Limb (tissue), 2 donors: ENCODE measurements around the gene OR8B4.
"Not testable (repeated sequence)": the region's sequence is repeated elsewhere in the genome, so short reads cannot be mapped to it uniquely, and the experiment has no call there.

ENCODE experiments used
- DNase-seq, 2 donors: peaks; one replicate each; pipeline ENCODE4 v3.0.0-alpha.2; 2016; ENCODE audit errors: extremely low spot score in 2 of 2

Gene OR8B4, protein sequence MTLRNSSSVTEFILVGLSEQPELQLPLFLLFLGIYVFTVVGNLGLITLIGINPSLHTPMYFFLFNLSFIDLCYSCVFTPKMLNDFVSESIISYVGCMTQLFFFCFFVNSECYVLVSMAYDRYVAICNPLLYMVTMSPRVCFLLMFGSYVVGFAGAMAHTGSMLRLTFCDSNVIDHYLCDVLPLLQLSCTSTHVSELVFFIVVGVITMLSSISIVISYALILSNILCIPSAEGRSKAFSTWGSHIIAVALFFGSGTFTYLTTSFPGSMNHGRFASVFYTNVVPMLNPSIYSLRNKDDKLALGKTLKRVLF

DNA sequence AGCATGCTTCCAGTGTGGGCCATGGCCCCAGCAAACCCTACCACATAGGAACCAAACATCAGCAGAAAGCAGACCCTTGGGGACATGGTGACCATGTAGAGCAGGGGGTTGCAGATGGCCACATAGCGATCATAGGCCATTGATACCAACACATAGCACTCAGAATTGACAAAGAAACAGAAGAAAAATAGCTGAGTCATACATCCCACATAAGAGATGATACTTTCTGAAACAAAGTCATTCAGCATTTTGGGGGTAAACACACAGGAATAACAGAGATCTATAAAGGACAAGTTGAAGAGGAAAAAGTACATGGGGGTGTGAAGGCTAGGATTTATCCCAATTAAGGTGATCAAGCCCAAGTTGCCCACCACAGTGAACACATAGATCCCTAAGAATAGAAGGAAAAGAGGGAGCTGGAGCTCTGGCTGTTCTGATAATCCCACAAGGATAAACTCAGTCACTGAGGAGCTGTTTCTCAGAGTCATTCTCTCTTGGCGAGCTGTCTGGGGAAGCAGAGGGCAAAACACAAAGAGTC is at the start of gene OR8B4:
Gene OR8B4, minus strand, starts transcription at position 488 of the 538 bp plus-strand sequence. Its CDS starts 0 bp downstream, at position 488.
- DNase-seq, result no peak

DNA sequence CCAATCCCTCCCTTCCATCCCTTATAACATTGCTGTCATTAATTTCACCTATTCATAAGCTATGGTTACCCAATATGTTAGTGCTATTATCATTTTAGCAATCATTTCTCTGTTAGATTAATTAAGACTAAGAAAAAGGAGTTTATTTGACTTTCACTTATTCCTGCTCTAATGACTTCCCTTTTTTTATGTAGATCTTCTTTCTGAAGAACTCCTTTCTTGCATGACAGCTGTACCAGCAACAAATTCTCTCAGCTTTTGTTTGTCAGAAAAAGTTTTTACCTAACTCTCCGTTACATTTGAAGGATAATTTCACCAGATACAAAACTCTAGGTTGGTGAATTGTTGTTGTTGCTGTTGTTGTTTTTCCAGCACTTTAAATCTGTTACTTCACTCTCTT is 49.4 kb upstream of the OR8B4 start:
- DNase-seq, result no peak

DNA sequence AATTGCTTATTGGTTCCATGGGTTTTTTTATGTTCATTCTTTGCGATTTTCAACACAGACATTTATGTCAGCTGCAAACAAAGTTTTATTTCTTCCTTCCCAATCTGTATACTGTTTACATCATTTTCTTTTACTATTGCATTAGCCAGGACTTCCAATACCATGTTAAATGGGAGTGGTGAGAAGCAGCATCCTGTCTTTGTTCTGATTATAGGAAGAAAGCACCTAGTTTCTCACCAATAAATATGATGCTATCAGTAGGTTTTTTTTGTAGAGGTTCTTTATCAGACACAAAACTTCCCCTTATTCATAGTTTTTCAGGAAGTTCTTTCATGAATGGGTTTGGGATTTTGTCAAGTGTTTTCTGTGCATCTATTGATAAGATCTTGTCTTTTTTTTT is 48.8 kb upstream of the OR8B4 start:
- no peak for DNase-seq

DNA sequence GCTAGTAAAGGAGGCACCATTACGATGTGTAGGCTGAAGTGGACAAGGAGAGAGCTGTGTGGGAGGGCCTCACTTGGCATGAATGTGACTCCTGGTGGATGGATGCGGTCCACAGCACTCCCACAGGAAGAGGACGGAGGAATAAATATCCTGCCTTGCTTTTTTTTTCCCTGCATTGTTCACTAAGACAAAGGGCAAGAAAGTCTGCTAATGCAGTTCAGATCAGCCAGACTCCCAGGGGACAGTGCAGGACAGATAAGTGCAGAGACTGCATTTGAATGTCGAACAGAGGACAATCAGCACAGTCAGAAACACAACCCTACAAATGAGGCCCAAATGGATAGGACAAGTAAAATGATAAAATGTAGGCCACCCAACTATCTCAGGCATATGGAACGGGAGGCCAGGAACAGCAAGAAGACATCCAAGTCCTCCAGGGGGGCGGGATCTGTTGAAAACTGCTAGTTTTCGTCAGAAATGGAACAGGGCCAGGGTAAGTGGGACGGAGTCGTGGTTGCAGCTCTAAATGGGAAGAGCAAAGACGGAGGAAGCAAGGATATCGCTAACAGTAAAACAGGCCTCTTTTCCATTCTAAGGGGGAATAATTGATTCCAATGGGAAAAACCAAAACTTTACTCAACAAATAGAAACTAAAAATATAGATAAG is 46.0 kb upstream of the OR8B4 start:
- DNase-seq, result peak in 1 of 2 donors; percentile 34

DNA sequence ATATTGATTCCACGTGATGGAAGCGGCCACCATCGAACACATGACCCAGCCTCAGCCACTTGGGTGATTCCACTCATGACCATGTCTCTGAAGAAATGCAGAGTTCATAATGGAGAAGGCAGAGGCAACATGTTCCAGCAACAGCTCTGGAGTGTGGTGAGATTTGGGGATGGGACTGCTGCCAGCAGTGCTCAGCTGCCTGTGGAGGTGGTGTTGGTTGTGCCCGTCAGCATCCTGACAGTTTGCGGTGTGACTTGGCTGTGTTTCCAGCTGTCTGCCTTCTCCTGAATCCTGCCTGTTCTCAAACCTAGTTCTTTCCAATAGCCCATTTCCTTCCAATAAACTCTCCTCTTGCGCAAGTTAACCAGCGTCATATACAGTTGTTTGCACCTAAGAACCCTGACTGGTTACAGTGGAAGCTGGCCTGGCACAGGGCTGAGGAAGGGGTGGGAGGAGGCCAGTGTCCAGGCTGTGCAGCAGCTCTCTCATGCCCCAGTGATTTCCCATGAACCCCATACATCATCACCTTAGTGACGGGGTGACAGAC is 42.8 kb upstream of the OR8B4 start:
- no peak for DNase-seq

DNA sequence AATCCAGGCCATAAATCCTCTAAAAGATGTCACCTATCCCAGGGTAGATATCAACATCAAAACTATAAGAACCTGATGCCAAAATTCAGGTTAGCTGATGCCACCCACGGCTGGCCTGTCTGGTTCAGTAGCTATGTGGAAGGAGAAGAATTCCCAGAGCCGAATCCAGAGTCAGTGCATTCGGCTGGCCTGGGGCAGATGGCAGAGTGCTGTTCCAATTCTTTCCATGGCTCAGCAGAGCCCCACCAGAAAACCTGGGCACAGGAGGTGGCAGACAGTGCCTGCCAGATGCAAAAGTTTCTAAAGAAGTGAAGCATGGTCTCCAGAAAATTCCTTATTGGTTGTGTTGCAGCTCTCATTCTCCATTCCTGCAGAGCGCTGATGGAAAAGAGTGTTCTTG is 40.7 kb upstream of the OR8B4 start:
- no peak for DNase-seq

DNA sequence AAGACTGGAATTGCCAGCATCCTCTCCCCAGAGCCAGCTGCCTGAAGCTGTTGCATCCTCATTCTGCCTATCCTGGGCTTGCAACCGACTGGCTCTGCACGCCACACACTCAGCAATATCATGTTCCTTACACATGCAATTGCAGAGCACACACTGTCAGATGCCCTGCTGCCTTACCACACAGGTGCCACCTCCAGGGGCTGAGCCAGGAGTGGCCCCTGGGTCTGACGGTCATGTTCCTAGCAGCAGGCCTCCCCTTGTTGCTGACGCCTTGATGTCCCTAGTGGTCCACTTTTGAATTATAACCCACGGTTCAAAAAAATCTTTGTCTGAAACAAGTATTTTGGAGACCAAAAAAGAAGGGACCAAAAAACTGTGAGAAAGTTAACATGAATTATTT is 39.3 kb upstream of the OR8B4 start:
- DNase-seq, result no peak

DNA sequence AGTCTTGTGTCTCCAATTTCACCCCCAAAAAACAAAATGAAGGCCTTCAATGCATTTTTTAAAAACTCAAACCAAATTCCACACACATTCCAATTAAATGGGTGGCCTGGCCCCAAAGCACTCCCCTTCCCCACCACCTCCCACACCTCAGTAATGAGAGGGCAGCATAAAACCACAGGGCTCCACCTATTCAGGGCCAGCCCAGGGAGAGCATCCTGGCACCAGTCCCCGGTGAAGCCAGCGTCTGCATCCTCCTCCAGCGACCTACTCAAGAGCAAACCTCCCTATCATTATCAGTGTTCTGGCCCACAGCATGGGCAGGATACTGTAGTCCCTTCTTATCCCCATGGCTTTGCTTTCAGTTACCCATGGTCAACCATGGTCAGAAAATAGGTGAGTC is 38.7 kb upstream of the OR8B4 start:
- DNase-seq, result no peak

DNA sequence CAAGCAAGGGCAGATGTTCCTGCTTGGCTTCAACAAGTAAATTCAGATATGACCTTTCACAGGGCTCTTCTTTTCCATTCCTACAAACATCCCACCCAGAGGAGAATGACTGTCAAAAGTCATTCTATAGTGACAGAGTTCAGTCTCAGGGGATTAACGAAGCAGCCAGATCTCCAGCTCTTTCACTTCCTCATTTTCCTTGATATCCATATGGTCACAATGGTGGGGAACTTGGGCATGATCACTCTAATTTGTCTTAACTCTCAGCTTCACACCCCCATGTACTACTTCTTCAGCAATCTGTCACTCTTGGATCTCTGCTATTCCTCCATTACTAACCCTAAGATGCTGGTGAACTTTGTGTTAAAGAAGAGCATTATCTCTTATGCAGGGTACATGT is 35.8 kb upstream of the OR8B4 start:
- DNase-seq, result no peak

DNA sequence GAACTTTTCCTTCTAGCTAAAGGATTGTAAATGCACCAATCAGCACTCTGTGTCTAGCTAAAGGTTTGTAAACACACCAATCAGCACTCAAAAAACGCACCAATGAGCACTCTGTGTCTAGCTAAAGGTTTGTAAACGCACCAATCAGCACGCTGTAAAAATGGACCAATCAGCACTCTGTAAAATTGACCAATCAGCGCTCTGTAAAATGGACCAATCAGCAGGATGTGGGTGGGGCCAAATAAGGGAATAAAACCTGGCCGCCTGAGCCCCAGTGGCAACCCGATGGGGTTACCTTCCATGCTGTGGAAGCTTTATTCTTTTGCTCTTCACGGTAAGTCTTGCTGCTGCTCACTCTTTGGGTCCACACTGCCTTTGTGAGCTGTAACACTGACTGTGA is 34.7 kb upstream of the OR8B4 start:
- not testable (repeated sequence) for DNase-seq

DNA sequence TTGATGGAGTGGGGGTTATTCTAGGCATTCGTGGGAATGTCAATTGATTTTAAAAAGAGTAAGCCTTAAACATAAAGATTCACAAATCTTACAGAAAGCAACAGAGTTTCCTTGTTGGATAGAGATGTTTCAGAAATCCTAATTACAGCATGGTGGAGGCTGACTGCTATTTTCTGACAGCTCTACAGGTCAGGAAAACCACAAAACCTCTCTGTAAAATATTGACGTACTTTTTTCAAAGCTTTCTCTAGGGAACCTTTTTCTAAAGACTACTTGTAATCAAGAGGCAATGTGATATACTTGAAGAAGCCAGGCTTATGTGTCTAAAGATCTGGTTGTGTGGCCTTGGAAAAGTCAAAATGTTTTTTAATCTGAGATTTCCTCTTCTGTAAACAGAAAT is 29.9 kb upstream of the OR8B4 start:
- DNase-seq, result no peak

DNA sequence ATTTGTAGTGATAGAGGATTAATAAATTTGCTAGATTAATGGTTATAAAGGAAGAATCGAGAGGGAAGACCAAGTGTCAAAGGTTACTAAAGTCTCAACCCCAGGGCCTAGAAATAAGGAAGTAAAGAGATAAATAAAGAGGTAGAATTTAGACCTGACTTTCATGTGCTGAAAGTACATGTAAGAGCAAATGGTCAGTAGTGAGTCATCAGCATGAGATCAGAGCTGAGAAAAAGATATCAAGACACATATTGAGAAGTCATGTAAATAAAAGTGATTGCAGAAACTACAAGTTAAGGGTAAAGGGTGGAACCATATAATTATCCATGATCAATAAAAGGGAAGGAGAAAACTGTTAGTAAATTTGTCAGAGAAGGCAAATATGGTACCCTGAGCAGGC is 22.2 kb upstream of the OR8B4 start:
- DNase-seq, result no peak

DNA sequence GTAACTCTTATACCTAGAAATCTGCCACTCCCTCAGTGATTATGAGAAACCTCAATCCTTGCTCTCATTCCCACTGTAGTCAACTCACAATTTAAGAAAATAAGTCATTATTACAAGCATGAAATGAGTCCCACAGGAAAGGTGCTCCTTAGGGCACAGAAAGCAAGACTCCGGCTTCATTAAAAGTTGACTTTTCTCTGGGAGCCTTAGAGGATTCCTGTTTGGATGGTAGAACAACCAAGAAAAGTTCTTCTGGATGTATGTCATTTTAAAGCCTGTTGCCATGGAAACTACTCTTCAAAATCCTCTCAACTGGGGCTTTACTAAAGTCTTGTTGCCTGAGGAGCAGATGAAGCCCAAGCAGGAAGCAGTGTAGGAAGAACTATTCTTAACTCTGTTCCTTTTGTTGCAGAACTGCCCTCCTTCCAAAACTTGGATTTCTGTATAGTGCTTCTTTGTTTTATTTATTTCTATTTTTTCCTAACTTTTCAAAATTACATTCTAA is 21.0 kb upstream of the OR8B4 start, which contains the start of gene OR8B8:
Gene OR8B8, minus strand, starts transcription at position 51 of the 505 bp plus-strand sequence. CDS start 4,611 bp downstream, outside the sequence.
- DNase-seq, result no peak

DNA sequence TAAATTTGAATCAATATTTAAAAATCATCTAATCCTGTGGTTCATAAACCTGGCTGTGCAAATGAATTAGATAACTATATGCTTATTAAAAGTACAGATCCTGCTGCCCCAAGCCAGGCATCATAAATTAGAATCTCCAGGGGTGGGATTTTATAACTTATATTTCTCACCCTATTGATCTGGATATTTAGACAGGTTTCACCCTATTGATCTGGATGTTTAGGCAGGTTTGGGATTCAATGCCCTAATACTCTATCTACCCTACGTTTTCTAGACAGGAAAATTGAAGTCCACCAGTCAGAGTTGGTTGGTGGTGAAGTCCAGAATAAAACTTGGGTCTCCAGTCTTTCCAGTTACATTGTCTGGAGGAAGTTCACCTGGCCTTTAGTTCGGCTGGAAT is 18.2 kb upstream of the OR8B4 start:
- DNase-seq, result no peak

DNA sequence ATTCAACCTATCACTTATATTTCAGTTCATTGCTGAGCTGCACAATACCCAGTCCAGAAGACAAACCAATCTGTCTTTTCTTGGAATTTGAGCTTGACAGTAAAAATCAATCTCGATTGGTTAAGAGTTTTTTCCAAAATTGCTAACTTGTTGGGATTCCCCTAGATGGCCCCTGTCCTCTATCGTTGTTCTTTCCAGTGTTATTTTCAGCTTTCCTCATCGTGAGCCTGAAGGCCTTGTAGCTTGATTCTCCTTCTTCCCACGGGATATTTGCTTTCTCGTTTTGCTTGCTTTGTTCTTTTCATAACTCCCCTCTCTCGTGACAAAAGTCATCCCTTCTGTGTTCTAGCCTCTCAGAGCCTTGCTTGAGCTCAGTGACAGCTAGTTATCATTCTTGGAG is 17.8 kb upstream of the OR8B4 start:
- DNase-seq, result no peak

DNA sequence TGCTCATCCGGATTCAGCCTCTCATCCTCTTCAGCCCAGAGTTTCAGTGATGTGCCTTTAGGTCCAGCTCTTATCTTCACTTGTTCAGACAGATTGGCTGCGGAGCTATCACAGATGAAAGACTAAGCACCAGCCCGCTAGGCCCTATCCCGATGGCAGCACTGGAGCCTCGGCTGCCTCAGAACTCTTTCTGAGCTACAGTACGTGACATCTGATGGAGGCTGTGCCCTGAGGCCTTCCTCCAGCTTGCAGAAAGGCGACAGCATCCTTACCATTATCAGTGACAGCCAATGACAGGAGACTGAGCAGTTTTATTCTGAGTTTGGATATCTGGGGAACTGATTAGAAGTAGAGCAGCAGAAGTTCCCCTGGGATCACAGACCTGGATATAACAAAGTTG is 16.8 kb upstream of the OR8B4 start:
- DNase-seq, result no peak

DNA sequence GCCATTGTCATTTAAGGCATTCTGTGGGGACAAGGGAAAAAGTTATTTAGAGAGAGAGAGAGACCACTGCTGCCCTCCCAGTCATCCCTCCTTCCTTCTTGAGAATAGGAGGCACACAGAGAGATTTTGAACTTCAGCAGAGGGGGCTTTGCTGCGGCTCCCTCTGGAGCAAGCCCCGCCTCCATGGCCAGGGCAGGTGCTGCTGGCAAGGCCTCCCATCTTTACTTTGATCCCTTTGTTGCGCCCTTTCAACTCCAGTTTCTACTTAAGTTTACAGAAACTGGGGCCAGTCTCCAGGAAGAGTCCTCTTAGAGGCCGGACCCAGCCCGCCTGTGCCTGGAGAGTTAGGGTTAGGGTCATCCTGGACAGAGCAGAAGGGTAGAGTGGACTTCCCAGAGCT is 16.4 kb upstream of the OR8B4 start:
- no peak for DNase-seq

DNA sequence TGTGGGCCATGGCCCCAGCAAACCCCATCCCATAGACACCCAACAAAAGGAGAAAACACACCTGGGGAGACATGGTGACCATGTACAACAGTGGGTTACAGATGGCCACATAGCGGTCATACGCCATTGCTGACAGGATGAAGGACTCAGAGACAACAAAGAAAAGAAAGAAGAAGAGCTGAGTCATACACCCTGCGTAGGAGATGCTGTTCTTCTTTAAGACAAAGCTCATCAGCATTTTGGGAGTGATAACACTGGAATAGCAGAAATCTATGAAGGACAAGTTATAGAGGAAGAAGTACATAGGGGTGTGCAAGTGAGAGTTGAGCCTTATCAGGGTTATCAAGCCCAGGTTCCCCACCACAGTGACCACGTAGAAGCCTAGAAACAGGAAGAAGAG is 15.9 kb upstream of the OR8B4 start:
- DNase-seq, result no peak

DNA sequence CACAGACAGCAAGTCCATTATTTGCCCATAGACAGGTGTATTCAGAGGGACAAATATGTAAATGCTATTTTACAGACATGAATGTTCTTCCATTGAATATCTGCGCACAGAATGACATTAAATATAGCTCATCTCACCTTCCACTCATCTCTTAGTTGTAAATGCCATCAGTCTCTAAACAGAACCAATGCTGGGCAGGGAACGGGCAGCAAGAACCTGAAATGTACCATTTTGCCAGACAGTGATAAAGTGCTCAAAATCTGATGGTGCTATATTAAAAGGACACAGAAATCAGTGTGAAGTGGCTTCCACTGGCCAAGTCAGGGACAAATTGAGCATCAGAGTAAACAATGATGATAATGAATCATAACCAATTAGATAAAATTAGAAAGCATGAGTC is 10.0 kb upstream of the OR8B4 start:
- DNase-seq, result no peak

DNA sequence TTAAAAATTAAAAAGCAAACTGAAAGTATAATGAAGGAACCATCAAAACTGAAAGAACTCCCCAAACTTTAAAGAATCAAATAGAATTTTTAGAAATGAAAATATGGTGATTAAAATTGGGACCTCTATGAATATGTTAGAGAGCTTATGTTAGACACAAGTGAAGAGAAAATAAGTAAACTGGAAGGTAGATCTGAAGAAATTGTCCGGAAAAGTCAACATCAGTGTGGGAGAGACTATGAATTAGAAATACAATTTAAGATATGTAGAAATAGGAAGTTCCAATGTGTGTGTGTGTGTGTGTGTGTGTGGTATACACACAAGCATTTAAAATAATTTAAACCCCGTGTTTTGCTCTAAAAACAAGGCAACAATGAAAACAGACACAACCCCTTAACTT is 4.9 kb upstream of the OR8B4 start:
- no peak for DNase-seq

DNA sequence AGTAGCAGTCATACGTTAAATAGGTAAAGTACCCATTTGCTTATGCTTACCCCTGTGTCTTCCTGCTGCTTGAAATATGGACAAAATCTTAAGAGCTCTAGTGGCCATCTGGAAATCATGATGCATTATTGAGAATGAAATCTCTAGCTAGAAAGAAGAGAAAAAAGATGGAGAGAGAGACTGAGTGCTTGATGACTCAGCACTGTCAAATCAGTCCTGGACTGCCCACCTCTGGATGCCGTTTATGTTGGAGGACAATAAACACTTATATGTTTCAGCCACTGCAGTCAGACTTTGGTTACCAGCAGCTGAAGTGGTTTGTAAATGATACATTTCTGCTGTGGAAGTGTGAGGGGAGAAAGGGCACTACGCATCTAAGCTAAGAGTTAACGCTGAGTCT is 3.6 kb downstream of the OR8B4 start:
- DNase-seq, result no peak

DNA sequence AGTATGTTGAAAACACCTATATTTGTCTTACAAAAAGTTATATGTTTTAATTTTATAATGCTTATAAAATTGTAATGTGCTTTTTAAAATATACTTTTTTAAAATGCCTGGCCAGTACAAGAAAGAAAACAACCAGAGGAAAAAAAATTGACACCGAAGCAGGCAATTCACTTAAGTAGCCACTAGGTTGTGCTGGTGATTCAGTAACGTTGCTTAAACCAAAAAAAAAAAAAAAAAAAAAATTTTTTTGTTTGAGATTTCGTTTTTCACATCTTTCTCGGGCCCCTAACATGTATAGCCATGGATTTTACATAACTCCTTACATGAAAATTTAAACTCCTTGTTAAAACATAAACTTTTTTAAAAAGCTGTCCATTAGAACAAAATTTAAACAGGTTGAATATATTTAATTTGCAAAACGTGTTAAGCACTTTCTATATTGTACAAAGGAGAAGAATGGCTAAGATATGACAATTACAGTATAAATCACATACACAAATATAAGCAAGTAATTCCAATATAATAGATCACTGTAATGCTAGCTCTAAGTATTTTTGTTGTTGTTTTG is 9.2 kb downstream of the OR8B4 start:
- DNase-seq, result peak in 1 of 2 donors; percentile 58
